HS-27A (cell line): ENCODE results near the gene KLF8.
"Not testable (repeated sequence)": the region's sequence is repeated elsewhere in the genome, so short reads cannot be mapped to it uniquely, and the experiment has no call there.

Source experiments
- DNase-seq: peaks from one replicate; pipeline ENCODE4 v3.0.0-alpha.2; 2012; ENCODE audit warnings: low read depth, missing footprints

Gene KLF8

GRCh38 chrX:56232221-56233082 lies at the start of gene KLF8:
Gene KLF8 (plus strand): TSS chrX:56232356. CDS start chrX:56233335, 979 bp downstream.
- no peak for DNase-seq

GRCh38 chrX:56206945-56207344 lies 25.2 kb upstream of the KLF8 start:
- DNase-seq, result not testable (repeated sequence)

GRCh38 chrX:56211701-56212100 lies 20.5 kb upstream of the KLF8 start:
- DNase-seq, result no peak

- no peak for DNase-seq
These were observed 15.8 kb upstream of the KLF8 start for GRCh38 chrX:56216332-56216731.

- no peak for DNase-seq
These were observed 12.5 kb upstream of the KLF8 start for GRCh38 chrX:56219700-56220099.

- DNase-seq, result no peak
These were observed 11.1 kb upstream of the KLF8 start for GRCh38 chrX:56221101-56221500.

- DNase-seq, result no peak
These were observed 9.6 kb upstream of the KLF8 start for GRCh38 chrX:56222473-56223000.

- DNase-seq, result no peak
These were observed 5.2 kb upstream of the KLF8 start for GRCh38 chrX:56226980-56227379.

- DNase-seq, result no peak
These were observed 3.2 kb upstream of the KLF8 start for GRCh38 chrX:56228914-56229313.

- no peak for DNase-seq
These were observed 542 bp upstream of the KLF8 start for GRCh38 chrX:56231537-56232090.

- no peak for DNase-seq
These were observed 944 bp downstream of the KLF8 start for GRCh38 chrX:56233100-56233499.

- no peak for DNase-seq
These were observed 1.5 kb downstream of the KLF8 start for GRCh38 chrX:56233682-56234081.

- DNase-seq, result peak; percentile 0
These were observed 16.3 kb downstream of the KLF8 start for GRCh38 chrX:56248492-56248891.

- DNase-seq, result no peak
These were observed 21.9 kb downstream of the KLF8 start for GRCh38 chrX:56253832-56254703.

GRCh38 chrX:56268888-56269287 lies 36.7 kb downstream of the KLF8 start:
- no peak for DNase-seq

GRCh38 chrX:56278692-56279091 lies 46.5 kb downstream of the KLF8 start:
- no peak for DNase-seq

- DNase-seq, result no peak
These were observed 47.7 kb downstream of the KLF8 start for GRCh38 chrX:56279863-56280262.

GRCh38 chrX:56281789-56282188 lies 49.6 kb downstream of the KLF8 start:
- DNase-seq, result no peak

GRCh38 chrX:56284269-56284668 lies 52.1 kb downstream of the KLF8 start:
- DNase-seq, result no peak

- DNase-seq, result no peak
These were observed 56.5 kb downstream of the KLF8 start for GRCh38 chrX:56288608-56289007.

- DNase-seq, result no peak
These were observed 57.3 kb downstream of the KLF8 start for GRCh38 chrX:56289449-56289848.

- no peak for DNase-seq
These were observed 76.6 kb downstream of the KLF8 start for GRCh38 chrX:56308726-56309125.
